ENCODE measurements around the gene CAV2.

Gene CAV2

GRCh38 chr7:116545411-116545993 lies 46.0 kb downstream of the CAV2 start:
- no peaks in the 10 kb centered on the region for H3K9me3 ChIP-seq (ENCODE audit: low read length)
- no peaks in the 10 kb centered on the region for H3K27me3 ChIP-seq (ENCODE audit: insufficient read depth, low read length)
- no peak overlapping the region for H2AFZ ChIP-seq (ENCODE audit: low read length)
- no peaks in the 10 kb centered on the region for H3F3A ChIP-seq (ENCODE audit: insufficient read depth, low read length)
- no peaks in the 10 kb centered on the region for H3K4me1 ChIP-seq (ENCODE audit: insufficient read depth, low read length, severe bottlenecking)
- H4K20me1 ChIP-seq (ENCODE audit: insufficient read depth, low read length), result no peaks in the 10 kb centered on the region
- no peaks in the 10 kb centered on the region for H3K79me2 ChIP-seq (ENCODE audit: insufficient read depth, low read length)
- no peaks in the 10 kb centered on the region for H3K9me2 ChIP-seq (ENCODE audit: low read depth, low read length)
- no peak overlapping the region for H3K4me2 ChIP-seq (ENCODE audit: low read length)
- H3K27ac ChIP-seq (ENCODE audit: low read depth, low read length, poor library complexity, severe bottlenecking), result no peak overlapping the region
- no peaks in the 10 kb centered on the region for H3K36me3 ChIP-seq (ENCODE audit: insufficient read depth, low read length)
- H3K4me3 ChIP-seq (ENCODE audit: low read depth, low read length, poor library complexity, severe bottlenecking), result no peak overlapping the region
- no peak for TF ChIP-seq CTCF (IDR thresholded peaks at IDR 0.05; ENCODE audit: low read length)
- TF ChIP-seq EZH2 (IDR thresholded peaks at IDR 0.05; ENCODE audit: borderline replicate concordance, low read length), result no peak
- H3K9ac ChIP-seq (ENCODE audit: low read length), result no peak overlapping the region

DNA sequence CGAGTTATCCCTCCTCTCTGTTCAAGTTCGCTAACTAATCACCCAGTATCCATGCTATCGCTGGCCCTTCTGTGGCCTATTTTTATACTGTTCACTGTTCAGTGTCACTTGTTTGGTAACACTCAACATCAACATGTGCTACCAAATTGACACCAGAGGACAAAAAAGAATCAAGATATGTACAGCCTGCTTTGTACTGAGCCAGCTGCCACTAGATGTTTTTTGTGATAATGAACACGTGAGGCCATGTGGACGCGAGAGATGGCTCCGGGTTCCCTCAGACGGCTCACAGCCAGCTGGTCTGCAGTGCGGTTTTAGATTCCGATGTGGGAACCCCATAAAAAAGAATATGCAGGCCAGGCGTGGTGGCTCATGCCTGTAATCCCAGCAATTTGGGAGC lies 46.5 kb downstream of the CAV2 start:
- Histone ChIP-seq H3K9ac (ENCODE audit: low read length) (no peak overlapping the region), H3K79me2 (ENCODE audit: insufficient read depth, low read length) (no peaks in the 10 kb centered on the region), H3K4me3 (ENCODE audit: low read depth, low read length, poor library complexity, severe bottlenecking) (no peak overlapping the region), H4K20me1 (ENCODE audit: insufficient read depth, low read length) (no peaks in the 10 kb centered on the region), H3K4me1 (ENCODE audit: insufficient read depth, low read length, severe bottlenecking) (no peaks in the 10 kb centered on the region), H3K27me3 (ENCODE audit: insufficient read depth, low read length) (no peaks in the 10 kb centered on the region), H2AFZ (ENCODE audit: low read length) (no peak overlapping the region), H3K36me3 (ENCODE audit: insufficient read depth, low read length) (no peaks in the 10 kb centered on the region), H3F3A (ENCODE audit: insufficient read depth, low read length) (no peaks in the 10 kb centered on the region), H3K4me2 (ENCODE audit: low read length) (no peak overlapping the region), H3K9me3 (ENCODE audit: low read length) (no peaks in the 10 kb centered on the region), H3K9me2 (ENCODE audit: low read depth, low read length) (no peaks in the 10 kb centered on the region), H3K27ac (ENCODE audit: low read depth, low read length, poor library complexity, severe bottlenecking) (no peak overlapping the region)
- TF ChIP-seq CTCF (IDR thresholded peaks at IDR 0.05; ENCODE audit: low read length) (no peak), EZH2 (IDR thresholded peaks at IDR 0.05; ENCODE audit: borderline replicate concordance, low read length) (no peak)

DNA sequence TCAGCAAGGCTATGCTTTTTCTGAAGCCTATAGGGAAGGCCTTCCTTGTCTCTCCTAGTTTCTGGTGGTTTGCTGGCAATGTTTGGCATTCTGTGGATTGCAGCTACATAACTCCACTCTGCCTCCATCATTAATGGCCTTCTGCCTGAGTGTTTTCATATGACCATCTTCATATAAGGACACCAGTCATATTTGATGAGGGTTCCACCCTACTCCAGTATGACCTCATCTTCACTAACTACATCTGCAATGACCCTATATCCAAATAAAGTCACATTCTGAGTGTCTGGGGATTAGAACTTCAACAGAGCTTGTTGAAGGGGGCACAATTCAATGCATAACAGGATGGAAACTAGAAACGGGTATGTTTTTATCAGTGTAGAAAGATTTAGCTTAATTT lies 47.4 kb downstream of the CAV2 start:
- TF ChIP-seq CTCF (IDR thresholded peaks at IDR 0.05; ENCODE audit: low read length) (no peak), EZH2 (IDR thresholded peaks at IDR 0.05; ENCODE audit: borderline replicate concordance, low read length) (no peak)
- no peaks in the 10 kb centered on the region for H4K20me1 ChIP-seq (ENCODE audit: insufficient read depth, low read length)
- no peak overlapping the region for H3K4me2 ChIP-seq (ENCODE audit: low read length)
- no peak overlapping the region for H3K9ac ChIP-seq (ENCODE audit: low read length)
- no peak overlapping the region for H3K27ac ChIP-seq (ENCODE audit: low read depth, low read length, poor library complexity, severe bottlenecking)
- H3K4me1 ChIP-seq (ENCODE audit: insufficient read depth, low read length, severe bottlenecking), result no peaks in the 10 kb centered on the region
- no peaks in the 10 kb centered on the region for H3K79me2 ChIP-seq (ENCODE audit: insufficient read depth, low read length)
- H3F3A ChIP-seq (ENCODE audit: insufficient read depth, low read length), result no peaks in the 10 kb centered on the region
- no peak overlapping the region for H2AFZ ChIP-seq (ENCODE audit: low read length)
- H3K9me2 ChIP-seq (ENCODE audit: low read depth, low read length), result no peaks in the 10 kb centered on the region
- no peak overlapping the region for H3K4me3 ChIP-seq (ENCODE audit: low read depth, low read length, poor library complexity, severe bottlenecking)
- no peaks in the 10 kb centered on the region for H3K9me3 ChIP-seq (ENCODE audit: low read length)
- H3K36me3 ChIP-seq (ENCODE audit: insufficient read depth, low read length), result no peaks in the 10 kb centered on the region
- H3K27me3 ChIP-seq (ENCODE audit: insufficient read depth, low read length), result no peaks in the 10 kb centered on the region
